IPS-20b (cell line): Measurements from ENCODE around the gene GDI2.
"Not testable (repeated sequence)": the region's sequence is repeated elsewhere in the genome, so short reads cannot be mapped to it uniquely, and the experiment has no call there.

ENCODE experiments used
- H3K27ac ChIP-seq: one replicate; pipeline ENCODE4 v1.5.1; 2013; ENCODE audit warnings: low read length
- H3K27me3 ChIP-seq: 2 replicates; pipeline ENCODE4 v1.6.1; 2013; ENCODE audit warnings: mild to moderate bottlenecking, low read length, inconsistent platforms; ENCODE audit not compliant: insufficient read depth
- H3K36me3 ChIP-seq: 2 replicates; pipeline ENCODE4 v1.6.1; 2013; ENCODE audit warnings: low read depth, mild to moderate bottlenecking, inconsistent platforms, low read length, moderate library complexity; ENCODE audit not compliant: insufficient read depth
- H3K4me1 ChIP-seq: 2 replicates; pipeline ENCODE4 v1.6.1; 2013; ENCODE audit warnings: mild to moderate bottlenecking, control low read depth, inconsistent platforms, low read length, moderate library complexity; ENCODE audit not compliant: insufficient read depth
- H3K4me3 ChIP-seq: 2 replicates; pipeline ENCODE4 v1.5.1; 2013; ENCODE audit warnings: mild to moderate bottlenecking, low read length, inconsistent platforms
- H3K9ac ChIP-seq: 2 replicates; pipeline ENCODE4 v1.6.1; 2013; ENCODE audit warnings: low read depth, mild to moderate bottlenecking, inconsistent platforms, low read length, moderate library complexity
- H3K9me3 ChIP-seq: 2 replicates; pipeline ENCODE4 v1.6.1; 2013; ENCODE audit warnings: mild to moderate bottlenecking, low read depth, low read length, inconsistent platforms; ENCODE audit not compliant: insufficient read depth

GDI2 gene

GRCh38 chr10:5840314-5841307, 27.4 kb upstream of the GDI2 start:
- Histone ChIP-seq H3K4me3 (no peak overlapping the region), H3K4me1 (no peaks in the 10 kb centered on the region), H3K9me3 (no peaks in the 10 kb centered on the region), H3K27me3 (no peaks in the 10 kb centered on the region), H3K9ac (no peak overlapping the region), H3K36me3 (no peaks in the 10 kb centered on the region), H3K27ac (no peak overlapping the region)

GRCh38 chr10:5836181-5836580, 22.9 kb upstream of the GDI2 start:
- H3K27me3 ChIP-seq, H3K4me1 ChIP-seq, H3K4me3 ChIP-seq, H3K9me3 ChIP-seq, H3K36me3 ChIP-seq, H3K27ac ChIP-seq, H3K9ac ChIP-seq: not testable (repeated sequence)

GRCh38 chr10:5835446-5836095, 22.3 kb upstream of the GDI2 start:
- H3K27ac ChIP-seq: no peak overlapping the region
- H3K9me3 ChIP-seq: no peaks in the 10 kb centered on the region
- no peaks in the 10 kb centered on the region for H3K27me3 ChIP-seq
- no peaks in the 10 kb centered on the region for H3K4me1 ChIP-seq
- H3K36me3 ChIP-seq: no peaks in the 10 kb centered on the region
- no peak overlapping the region for H3K9ac ChIP-seq
- H3K4me3 ChIP-seq: no peak overlapping the region

GRCh38 chr10:5833814-5834213, 20.6 kb upstream of the GDI2 start:
- no peak overlapping the region for H3K4me3 ChIP-seq

GRCh38 chr10:5832946-5833345, 19.7 kb upstream of the GDI2 start:
- Histone ChIP-seq H3K4me1 (no peaks in the 10 kb centered on the region), H3K9ac (no peak overlapping the region), H3K4me3 (no peak overlapping the region)

More at GRCh38 chr10:5833814-5834213, 20.6 kb upstream of the GDI2 start:
- H3K27me3 ChIP-seq: no peaks in the 10 kb centered on the region
- no peak overlapping the region for H3K27ac ChIP-seq
- H3K9me3 ChIP-seq: no peaks in the 10 kb centered on the region
- H3K9ac ChIP-seq: no peak overlapping the region
- no peaks in the 10 kb centered on the region for H3K36me3 ChIP-seq
- no peaks in the 10 kb centered on the region for H3K4me1 ChIP-seq

GRCh38 chr10:5831446-5831782, 18.2 kb upstream of the GDI2 start:
- Histone ChIP-seq H3K36me3 (no peaks in the 10 kb centered on the region), H3K4me3 (no peak overlapping the region), H3K27me3 (no peaks in the 10 kb centered on the region), H3K27ac (no peak overlapping the region), H3K9me3 (no peaks in the 10 kb centered on the region), H3K4me1 (no peaks in the 10 kb centered on the region), H3K9ac (no peak overlapping the region)

More at GRCh38 chr10:5832946-5833345, 19.7 kb upstream of the GDI2 start:
- Histone ChIP-seq H3K27ac (no peak overlapping the region), H3K27me3 (no peaks in the 10 kb centered on the region), H3K9me3 (no peaks in the 10 kb centered on the region), H3K36me3 (no peaks in the 10 kb centered on the region)

- Histone ChIP-seq H3K9me3 (no peaks in the 10 kb centered on the region), H3K4me1 (no peaks in the 10 kb centered on the region), H3K4me3 (no peak overlapping the region), H3K36me3 (no peaks in the 10 kb centered on the region), H3K27ac (no peak overlapping the region), H3K27me3 (no peaks in the 10 kb centered on the region), H3K9ac (no peak overlapping the region)
These were observed 17.6 kb upstream of the GDI2 start for GRCh38 chr10:5830629-5831445.

GRCh38 chr10:5829267-5829666, 16.0 kb upstream of the GDI2 start:
- Histone ChIP-seq H3K9me3 (no peaks in the 10 kb centered on the region), H3K4me1 (no peaks in the 10 kb centered on the region), H3K36me3 (no peaks in the 10 kb centered on the region), H3K27me3 (no peaks in the 10 kb centered on the region), H3K9ac (no peak overlapping the region), H3K27ac (no peak overlapping the region), H3K4me3 (no peak overlapping the region)

GRCh38 chr10:5828725-5829124, 15.5 kb upstream of the GDI2 start:
- no peaks in the 10 kb centered on the region for H3K36me3 ChIP-seq
- no peaks in the 10 kb centered on the region for H3K27me3 ChIP-seq
- no peak overlapping the region for H3K4me3 ChIP-seq
- no peaks in the 10 kb centered on the region for H3K4me1 ChIP-seq
- H3K9ac ChIP-seq: no peak overlapping the region
- H3K9me3 ChIP-seq: no peaks in the 10 kb centered on the region
- no peak overlapping the region for H3K27ac ChIP-seq

GRCh38 chr10:5827841-5828240, 14.6 kb upstream of the GDI2 start:
- H3K27me3 ChIP-seq: no peaks in the 10 kb centered on the region
- H3K27ac ChIP-seq: no peak overlapping the region
- no peak overlapping the region for H3K9ac ChIP-seq
- no peaks in the 10 kb centered on the region for H3K36me3 ChIP-seq
- no peaks in the 10 kb centered on the region for H3K9me3 ChIP-seq
- H3K4me3 ChIP-seq: no peak overlapping the region
- no peaks in the 10 kb centered on the region for H3K4me1 ChIP-seq

- not testable (repeated sequence) for H3K9ac ChIP-seq, H3K27me3 ChIP-seq
These were observed 13.3 kb upstream of the GDI2 start for GRCh38 chr10:5826511-5826910.

More at GRCh38 chr10:5826511-5826910, 13.3 kb upstream of the GDI2 start:
- H3K27ac ChIP-seq, H3K36me3 ChIP-seq, H3K4me1 ChIP-seq, H3K9me3 ChIP-seq, H3K4me3 ChIP-seq: not testable (repeated sequence)
